Fibroblast of pulmonary artery (primary cell): Measurements from ENCODE around the gene MAP10.

Experiments
- DNase-seq: peaks from one replicate; pipeline ENCODE4 v3.0.0-alpha.2; 2010; ENCODE audit warnings: low read depth
- H3K4me3 ChIP-seq: replicated peaks from 2 replicates; pipeline ENCODE4 v1.5.1; 2011; ENCODE audit warnings: low read depth, mild to moderate bottlenecking, control low read depth, low read length, moderate library complexity
- TF ChIP-seq, protein P1 (sequence below): IDR thresholded peaks from 2 replicates; pipeline ENCODE4 v1.5.1; 2011; ENCODE audit warnings: mild to moderate bottlenecking, control low read depth, low read length, inconsistent platforms; ENCODE audit errors: missing control alignments

The MAP10 gene

DNA sequence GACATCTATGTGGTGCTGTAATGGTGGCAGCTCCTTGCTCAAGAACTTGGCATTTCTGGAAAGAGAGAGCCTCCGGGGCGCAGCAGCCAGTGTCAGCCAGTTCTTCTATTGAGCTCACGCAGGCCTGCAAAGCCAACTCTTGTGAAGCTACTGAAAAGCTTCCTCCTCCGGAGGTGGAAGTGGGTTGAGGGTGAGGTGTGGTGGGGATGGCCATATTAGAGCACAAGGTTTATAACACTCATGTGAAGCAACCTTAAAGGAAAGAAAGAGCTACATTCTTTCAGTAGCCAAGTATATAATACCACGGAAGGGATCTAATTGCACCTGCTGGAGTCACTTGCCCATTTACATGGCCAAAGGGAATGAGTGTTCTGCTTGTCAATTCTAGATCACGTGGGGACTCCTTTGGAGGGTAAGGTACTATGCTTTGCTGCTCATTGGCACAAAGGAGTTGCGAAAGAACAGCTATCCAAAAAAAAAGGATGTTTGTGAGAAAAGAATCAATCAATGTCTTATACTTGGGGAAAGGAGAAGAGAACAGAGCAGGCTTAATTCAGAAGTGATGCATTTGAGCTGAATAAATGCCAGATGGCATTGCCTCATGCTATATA, 18.3 kb upstream of the MAP10 start:
- TF ChIP-seq, protein P1, sequence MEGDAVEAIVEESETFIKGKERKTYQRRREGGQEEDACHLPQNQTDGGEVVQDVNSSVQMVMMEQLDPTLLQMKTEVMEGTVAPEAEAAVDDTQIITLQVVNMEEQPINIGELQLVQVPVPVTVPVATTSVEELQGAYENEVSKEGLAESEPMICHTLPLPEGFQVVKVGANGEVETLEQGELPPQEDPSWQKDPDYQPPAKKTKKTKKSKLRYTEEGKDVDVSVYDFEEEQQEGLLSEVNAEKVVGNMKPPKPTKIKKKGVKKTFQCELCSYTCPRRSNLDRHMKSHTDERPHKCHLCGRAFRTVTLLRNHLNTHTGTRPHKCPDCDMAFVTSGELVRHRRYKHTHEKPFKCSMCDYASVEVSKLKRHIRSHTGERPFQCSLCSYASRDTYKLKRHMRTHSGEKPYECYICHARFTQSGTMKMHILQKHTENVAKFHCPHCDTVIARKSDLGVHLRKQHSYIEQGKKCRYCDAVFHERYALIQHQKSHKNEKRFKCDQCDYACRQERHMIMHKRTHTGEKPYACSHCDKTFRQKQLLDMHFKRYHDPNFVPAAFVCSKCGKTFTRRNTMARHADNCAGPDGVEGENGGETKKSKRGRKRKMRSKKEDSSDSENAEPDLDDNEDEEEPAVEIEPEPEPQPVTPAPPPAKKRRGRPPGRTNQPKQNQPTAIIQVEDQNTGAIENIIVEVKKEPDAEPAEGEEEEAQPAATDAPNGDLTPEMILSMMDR = no peak
- DNase-seq = no peak
- H3K4me3 ChIP-seq = no peak overlapping the region

- H3K4me3 ChIP-seq = no peak overlapping the region
- TF ChIP-seq, protein P1 = no peak
- DNase-seq = no peak
These were observed 16.9 kb upstream of the MAP10 start for GRCh38 chr1:232788235-232788872.

GRCh38 chr1:232789651-232790050, 15.6 kb upstream of the MAP10 start:
- no peak for DNase-seq
- H3K4me3 ChIP-seq = no peak overlapping the region
- TF ChIP-seq, protein P1 = no peak

DNA sequence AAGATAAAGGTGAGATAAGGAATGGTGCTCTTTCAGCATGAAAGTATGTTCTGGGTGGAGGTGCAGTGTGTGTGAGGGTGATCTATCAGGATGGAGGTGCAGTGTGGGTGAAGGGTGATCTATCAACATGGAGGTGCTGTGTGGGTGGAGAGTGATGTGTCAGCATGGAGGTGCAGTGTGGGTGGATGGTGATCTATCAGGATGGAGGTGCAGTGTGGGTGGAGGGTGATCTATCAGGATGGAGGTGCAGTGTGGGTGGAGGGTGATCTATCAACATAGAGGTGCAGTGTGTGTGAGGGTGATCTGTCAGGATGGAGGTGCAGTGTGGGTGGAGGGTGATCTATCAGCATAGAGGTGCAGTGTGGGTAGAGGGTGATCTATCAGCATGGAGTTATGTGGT, 12.3 kb upstream of the MAP10 start:
- no peak for DNase-seq
- no peak overlapping the region for H3K4me3 ChIP-seq
- TF ChIP-seq, protein P1 = no peak

- peak; percentile 32 for DNase-seq
- H3K4me3 ChIP-seq = no peak overlapping the region
- TF ChIP-seq, protein P1 = no peak
These were observed 11.3 kb upstream of the MAP10 start for GRCh38 chr1:232793944-232794343.

- no peak for DNase-seq
- H3K4me3 ChIP-seq = no peak overlapping the region
- TF ChIP-seq, protein P1 = no peak
These were observed 9.6 kb upstream of the MAP10 start for GRCh38 chr1:232795497-232796053.
